OCI-LY7 (cell line): ENCODE data around the gene USHBP1. TPM values are rescaled to one million over a fixed set of nuclear protein-coding genes. Genes with fewer than 3 reads are reported as not detected.

Experiments
- BruUV-seq: library from RNA; stranded (reverse); fragments of 400-500 nt; replicated peaks from 2 replicates; lab custom pipeline; 2021; lab: Mats Ljungman, UMichigan
- CTCF ChIA-PET: fragments of 300-600 bp; sonication (Branson Sonifier 250); formaldehyde crosslinking; loops from one replicate; lab custom pipeline; 2022; ENCODE audit warnings: antibody characterized with exemption; ENCODE audit not compliant: unreplicated experiment; lab: Charles Lee
- POLR2A ChIA-PET: fragments of 300-600 bp; sonication (Branson Sonifier 250); formaldehyde crosslinking; loops from one replicate; lab custom pipeline; 2022; ENCODE audit warnings: antibody characterized with exemption; lab: Charles Lee
- DNase-seq: peaks from one replicate; pipeline ENCODE4 v3.0.0-alpha.2; 2015; ENCODE audit warnings: low spot score
- H2AFZ ChIP-seq: fragments of 200-600 bp; sonication (generic), shearing (Covaris generic); 2 replicates; pipeline ENCODE4 v1.6.1; 2014; ENCODE audit warnings: mild to moderate bottlenecking, antibody characterized with exemption, low read length, moderate library complexity
- H3K27ac ChIP-seq: fragments of 200-600 bp; sonication (generic); 2 replicates; pipeline ENCODE4 v1.5.1; 2014; ENCODE audit warnings: mixed run types, low read depth, mild to moderate bottlenecking, moderate library complexity, low read length, inconsistent platforms; ENCODE audit not compliant: poor library complexity, severe bottlenecking
- H3K36me3 ChIP-seq: fragments of 200-600 bp; sonication (generic); 2 replicates; pipeline ENCODE4 v1.6.1; 2014; ENCODE audit warnings: mild to moderate bottlenecking, antibody characterized with exemption, low read length, moderate library complexity, mixed read lengths; ENCODE audit not compliant: insufficient read depth
- H3K4me1 ChIP-seq: fragments of 200-600 bp; sonication (generic); 2 replicates; pipeline ENCODE4 v1.5.1; 2014; ENCODE audit warnings: mild to moderate bottlenecking, low read length; ENCODE audit not compliant: insufficient read depth, poor library complexity, severe bottlenecking
- H3K4me2 ChIP-seq: fragments of 200-600 bp; sonication (generic); 2 replicates; pipeline ENCODE4 v1.6.1; 2014; ENCODE audit warnings: mild to moderate bottlenecking, low read length
- H3K4me3 ChIP-seq: fragments of 200-600 bp; sonication (generic); 2 replicates; pipeline ENCODE4 v1.5.1; 2014; ENCODE audit warnings: mild to moderate bottlenecking, low read depth, low read length; ENCODE audit not compliant: poor library complexity, severe bottlenecking
- H3K79me2 ChIP-seq: fragments of 200-600 bp; sonication (generic); 2 replicates; pipeline ENCODE4 v1.6.1; 2016; ENCODE audit warnings: low read depth, mild to moderate bottlenecking, low read length, moderate library complexity, mixed read lengths; ENCODE audit not compliant: insufficient read depth
- H3K9me2 ChIP-seq: fragments of 200-600 bp; sonication (generic); 2 replicates; pipeline ENCODE4 v1.6.1; 2016; ENCODE audit warnings: mild to moderate bottlenecking, low read length, mixed read lengths; ENCODE audit not compliant: insufficient read depth
- H3K9me3 ChIP-seq: fragments of 200-600 bp; sonication (generic); 2 replicates; pipeline ENCODE4 v1.6.1; 2014; ENCODE audit warnings: mild to moderate bottlenecking, mixed run types, low read length, mixed read lengths
- H4K20me1 ChIP-seq: fragments of 200-600 bp; sonication (generic); 2 replicates; pipeline ENCODE4 v1.6.1; 2014; ENCODE audit warnings: mild to moderate bottlenecking, antibody characterized with exemption, low read length, moderate library complexity, mixed read lengths; ENCODE audit not compliant: insufficient read depth
- CTCF ChIP-seq: fragments of 200-600 bp; sonication (generic); conservative IDR thresholded peaks from 2 replicates; pipeline ENCODE4 v1.5.1; 2014; ENCODE audit warnings: mild to moderate bottlenecking, antibody characterized with exemption, low read length, moderate library complexity, mixed read lengths
- EZH2phosphoT487 ChIP-seq: fragments of 200-600 bp; sonication (generic); IDR thresholded peaks from 2 replicates; pipeline ENCODE4 v1.6.1; 2018; ENCODE audit warnings: low read depth, borderline replicate concordance, mild to moderate bottlenecking, mixed run types, antibody characterized with exemption, low read length, moderate library complexity, mixed read lengths
- intact Hi-C: fragments of 100-400 bp; cut with micrococcal nuclease; formaldehyde crosslinking; loops from one replicate; pipeline ENCODE4 v1.10.0; 2022; ENCODE audit not compliant: unreplicated experiment
- total RNA-seq, 2 experiments: library from RNA; depleted of rRNA in 1 of 2; stranded (reverse); fragments of >200 nt in 1 of 2; shearing (Covaris generic) in 1 of 2; gene quantifications; 2 replicates each; pipeline ENCODE4 v1.2.3, GENCODE V29; 2014 to 2022

Gene USHBP1
- total RNA-seq, 2 experiments from 2014 or later, result 3.1 to 7.6 TPM

DNA sequence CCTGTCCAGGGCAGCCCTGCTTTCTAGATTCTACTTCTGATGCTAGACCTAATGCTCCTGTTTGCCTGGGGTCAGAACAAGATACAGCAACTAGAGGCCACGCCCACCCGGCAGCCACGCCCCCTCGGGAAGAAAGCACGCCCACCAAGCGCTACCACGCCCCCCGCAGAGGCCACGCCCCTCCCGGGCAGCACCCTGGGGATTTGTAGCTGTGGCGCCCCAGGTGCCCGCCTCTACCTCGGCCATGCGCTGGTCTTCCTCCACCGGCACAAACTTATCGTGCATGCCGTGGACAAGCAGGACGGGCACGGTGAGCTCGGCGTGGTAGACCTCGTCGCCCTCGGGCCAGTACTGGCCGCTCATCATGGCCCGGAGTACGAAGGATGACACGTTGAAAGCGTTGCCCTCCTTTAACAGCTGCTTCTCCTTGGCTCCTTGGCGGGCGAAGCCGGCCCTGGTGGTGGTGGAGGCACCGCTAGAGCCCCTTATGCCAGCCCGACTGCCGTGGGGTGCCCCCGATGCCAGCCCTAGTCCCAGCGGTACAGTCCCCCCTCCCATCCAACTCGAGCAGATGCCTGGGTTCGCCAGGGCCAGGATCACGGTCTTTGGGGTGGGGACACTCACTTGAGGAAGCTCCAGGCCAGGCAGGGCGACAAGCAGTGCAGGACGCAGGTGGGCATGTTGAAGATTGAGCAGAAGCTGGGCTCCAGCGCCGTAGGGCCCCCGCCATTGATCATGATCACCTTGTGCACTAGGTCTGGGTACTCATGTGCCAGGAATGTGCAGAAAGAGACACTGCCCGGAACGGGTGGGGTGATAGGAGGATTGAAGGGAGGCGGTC lies 29.7 kb upstream of the USHBP1 start:
- Histone ChIP-seq H3K36me3 (peaks cover 30% of the 10 kb centered on the region), H3K9me3 (no peaks in the 10 kb centered on the region), H3K27ac (peak overlapping the region; percentile 27), H3K4me2 (peak overlapping the region; percentile 88), H3K4me1 (peaks cover 27% of the 10 kb centered on the region), H4K20me1 (no peaks in the 10 kb centered on the region), H3K4me3 (peak overlapping the region; percentile 77), H2AFZ (no peak overlapping the region), H3K9me2 (no peaks in the 10 kb centered on the region), H3K79me2 (peaks cover 10% of the 10 kb centered on the region; the same call in 1 of the 2 replicates)
- BruUV-seq, result no TSS peak
- ChIA-PET CTCF (interaction anchor here (0.9 to 1.0 kb wide), 2 partner anchors 9 to 11 kb away, joined by 3 read pairs; partner anchors contain the start of genes ABHD8 and MRPL34), POLR2A (interaction anchor here (0.6 kb wide), 1 partner anchor 405 kb away, joined by 3 read pairs; the partner anchor contains the start of gene F2RL3)
- peak; percentile 79 for DNase-seq
- no peak for TF ChIP-seq CTCF
- no peak for TF ChIP-seq EZH2phosphoT487
- intact Hi-C loops, result no loop called here

DNA sequence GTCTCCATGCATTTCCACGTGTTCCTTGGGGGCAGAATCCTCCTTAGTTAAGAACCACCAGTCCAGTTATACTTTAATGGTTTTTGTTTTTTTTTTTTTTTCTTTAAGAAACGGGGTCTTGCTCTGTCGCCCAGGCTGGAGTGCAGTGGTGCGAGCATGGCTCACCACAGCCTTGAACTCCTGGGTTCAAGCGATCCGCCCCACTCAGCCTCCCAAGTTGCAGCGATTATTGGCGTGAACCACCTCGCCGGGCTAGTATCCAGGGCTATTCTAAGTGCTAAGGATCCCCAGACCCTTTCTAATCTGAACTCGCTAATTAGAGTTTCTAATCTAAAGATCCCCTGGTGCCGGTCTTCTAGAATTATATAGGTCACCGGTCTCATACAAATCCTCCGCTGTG lies 29.1 kb upstream of the USHBP1 start:
- Histone ChIP-seq H2AFZ (no peak overlapping the region), H3K36me3 (peaks cover 26% of the 10 kb centered on the region), H3K4me2 (peak overlapping the region; percentile 88), H3K9me3 (no peaks in the 10 kb centered on the region), H3K79me2 (peaks cover 10% of the 10 kb centered on the region; the same call in 1 of the 2 replicates), H3K4me1 (peaks cover 27% of the 10 kb centered on the region), H3K27ac (peak overlapping the region; percentile 27), H3K9me2 (no peaks in the 10 kb centered on the region), H3K4me3 (peak overlapping the region; percentile 77), H4K20me1 (no peaks in the 10 kb centered on the region)
- no peak for DNase-seq
- POLR2A ChIA-PET, result interaction anchor here (0.6 to 1.5 kb wide), 3 partner anchors 13 to 405 kb away, joined by 3 to 6 read pairs (median 3); partner anchors contain the start of gene F2RL3
- CTCF ChIA-PET, result interaction anchor here (0.6 to 1.0 kb wide), 3 partner anchors 10 to 15 kb away, joined by 3 read pairs; partner anchors contain the start of genes ABHD8, DDA1 and MRPL34
- intact Hi-C loops, result no loop called here
- BruUV-seq, result TSS peak; percentile 52
- TF ChIP-seq EZH2phosphoT487, result no peak
- 0 out of 2 replicates have a peak, but pooled peaks have one; percentile 15 for TF ChIP-seq CTCF
